ENCODE results near the gene MAB21L4. TPM values are rescaled to one million over a fixed set of nuclear protein-coding genes. Genes with fewer than 3 reads are reported as not detected.

Gene MAB21L4
- total RNA-seq, 1 experiment from 2014 or later: 0.15 TPM

GRCh38 chr2:240864475-240864874, 31.5 kb downstream of the MAB21L4 start:
- Histone ChIP-seq H2AK5ac (ENCODE audit: insufficient read length, low read length) (no peak overlapping the region), H3K23me2 (ENCODE audit: insufficient read length, low read depth, low read length, poor library complexity, severe bottlenecking) (no peaks in the 10 kb centered on the region), H4K8ac (replicated peaks; ENCODE audit: insufficient read length, low read depth, low read length) (no peak overlapping the region), H3K56ac (ENCODE audit: insufficient read length, low read depth, low read length) (no peak overlapping the region), H2BK5ac (ENCODE audit: insufficient read length, low read length) (no peak overlapping the region), H3K79me1 (ENCODE audit: insufficient read depth, low read depth, low read length, poor library complexity, severe bottlenecking) (no peaks in the 10 kb centered on the region), H4K20me1 (ENCODE audit: control insufficient read depth, insufficient read depth, insufficient read length) (no peaks in the 10 kb centered on the region), H3K4me2 (ENCODE audit: insufficient read depth, insufficient read length, low read length) (no peak overlapping the region), H3K9me3 (ENCODE audit: control insufficient read depth, low read depth, low read length) (no peaks in the 10 kb centered on the region), H2AFZ (ENCODE audit: low read length) (no peak overlapping the region), H3K18ac (ENCODE audit: insufficient read length, low read depth, low read length) (no peak overlapping the region), H3T11ph (ENCODE audit: low read length) (no peak overlapping the region), H4K5ac (ENCODE audit: insufficient read length, low read depth, low read length) (no peak overlapping the region), H4K91ac (ENCODE audit: insufficient read length, low read depth, low read length) (no peak overlapping the region), H3K4ac (ENCODE audit: low read depth, low read length) (no peak overlapping the region), H3K14ac (ENCODE audit: insufficient read depth, low read length) (no peak overlapping the region), H3K27ac (ENCODE audit: insufficient read length, low read depth, low read length) (no peak overlapping the region), H3K9ac (ENCODE audit: extremely low read depth, insufficient read length, low read length) (no peak overlapping the region), H3K23ac (ENCODE audit: insufficient read length, low read depth, low read length) (no peak overlapping the region), H2BK12ac (ENCODE audit: insufficient read length, low read depth, low read length) (no peak overlapping the region), H3K27me3 (ENCODE audit: insufficient read depth, low read length) (no peaks in the 10 kb centered on the region), H3K4me1 (ENCODE audit: insufficient read depth, low read length) (no peaks in the 10 kb centered on the region), H2BK15ac (ENCODE audit: low read depth, low read length) (no peak overlapping the region), H2BK20ac (ENCODE audit: low read depth, low read length, poor library complexity, severe bottlenecking) (no peak overlapping the region), H3K79me2 (ENCODE audit: insufficient read depth, low read length) (no peaks in the 10 kb centered on the region), H2BK120ac (ENCODE audit: low read depth, low read length, poor library complexity, severe bottlenecking) (no peak overlapping the region)
- Mint-ChIP-seq H3K9me3 (no peaks in the 10 kb centered on the region), H3K4me1 (no peaks in the 10 kb centered on the region; a peak in 1 of 4 replicates), H3K27me3 (ENCODE audit: low read depth) (peaks cover 2% of the 10 kb centered on the region), H3K4me3 (no peak overlapping the region), H3K36me3 (ENCODE audit: insufficient read depth in 1 of 3, low read depth in 3 of 3) (no peaks in the 10 kb centered on the region), H3K27ac (no peak overlapping the region)
- TF ChIP-seq CTCF (conservative IDR thresholded peaks at IDR 0.05): no peak
- DNase-seq: no peak
- no CpG with 5 or more reads among the region's 3 CpGs for WGBS (ENCODE audit: extremely low coverage, insufficient read length, low lambda C conversion rate)

All from H9 (cell line).